Measurements from ENCODE around the gene PTPRM. TPM values are rescaled to one million over a fixed set of nuclear protein-coding genes. Genes with fewer than 3 reads are reported as not detected.

Gene PTPRM
- total and polyA plus RNA-seq, 2 of the 8 experiments (the other 6 are each of a cell fraction or from before 2014, with no cell fraction given) = 4.1 to 7.0 TPM

DNA sequence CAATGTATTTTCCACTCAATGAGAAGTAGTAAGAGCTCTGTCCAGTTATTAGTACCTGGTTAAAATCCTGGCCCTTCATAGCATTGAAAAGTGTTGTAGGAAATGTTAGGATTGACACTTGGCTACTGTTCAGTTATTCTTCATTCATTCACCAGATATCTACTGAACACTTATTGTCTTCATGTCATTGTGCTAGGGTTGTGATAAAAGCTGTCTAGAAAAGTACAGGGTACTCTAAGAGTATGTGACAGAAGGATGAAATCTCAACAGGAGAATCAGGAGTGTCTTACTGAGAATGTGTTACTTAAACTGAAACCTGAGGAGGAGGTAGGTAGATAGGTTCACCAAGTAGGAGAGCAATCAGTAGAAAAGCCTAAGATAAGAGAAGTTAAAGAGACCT lies 530.3 kb downstream of the PTPRM start:
- no peak overlapping the region for H4K8ac ChIP-seq (ENCODE audit: extremely low read depth, insufficient read depth, low read length)
- H2BK5ac ChIP-seq (ENCODE audit: low read depth, low read length) = no peak overlapping the region
- no peak overlapping the region for H2AK5ac ChIP-seq (ENCODE audit: low read depth, low read length)
- no peaks in the 10 kb centered on the region for H3K23me2 ChIP-seq (ENCODE audit: low read depth, low read length)
- DNase-seq (ENCODE audit: low read depth in 1 of 2, low spot score in 2 of 2) (no peak), FAIRE-seq (no peak)
- no peak overlapping the region for H2AFZ ChIP-seq (ENCODE audit: low read length)
- no peak overlapping the region for H4K91ac ChIP-seq (replicated peaks; ENCODE audit: insufficient read length, low read length)
- H3K14ac ChIP-seq (ENCODE audit: insufficient read length) = no peak overlapping the region
- no peak for TF ChIP-seq MAFK (IDR thresholded peaks at IDR 0.05; ENCODE audit: low read depth, low read length)
- no peak for TF ChIP-seq TAF7 (optimal IDR thresholded peaks at IDR 0.05; ENCODE audit: borderline replicate concordance, low read depth, low read length)
- TF ChIP-seq CBX5 (IDR thresholded peaks at IDR 0.05; ENCODE audit: low read depth, low read length) = no peak
- no peak for TF ChIP-seq BRCA1 (IDR thresholded peaks at IDR 0.05; ENCODE audit: low read depth, low read length)
- no peak overlapping the region for H3K23ac ChIP-seq (ENCODE audit: insufficient read length)
- no peak overlapping the region for H3K9ac ChIP-seq (replicated peaks in 1 of 4; ENCODE audit: extremely low read depth in 1 of 4, low read depth in 3 of 4, low read length in 3 of 4)
- no peak overlapping the region for H3K4me2 ChIP-seq (ENCODE audit: insufficient read depth in 1 of 2, low read depth in 2 of 2, low read length in 2 of 2)
- no peak overlapping the region for H2BK20ac ChIP-seq (ENCODE audit: low read length)
- no peak overlapping the region for H3K27ac ChIP-seq (ENCODE audit: low read depth, low read length)
- H3K4me1 ChIP-seq (replicated peaks in 1 of 4; ENCODE audit: control insufficient read depth in 3 of 4, insufficient read depth in 4 of 4, low read length in 3 of 4) = no peaks in the 10 kb centered on the region
- no peak overlapping the region for H3K56ac ChIP-seq (replicated peaks; ENCODE audit: insufficient read length, low read depth, low read length)
- ChIA-PET POLR2A (ENCODE audit: partially characterized antibody) (no interaction called here), CTCF (ENCODE audit: partially characterized antibody) (interaction anchor here (0.9 kb wide), 1 partner anchor 24 kb away, joined by 3 read pairs; no protein-coding TSS in a partner anchor)
- H4K5ac ChIP-seq (ENCODE audit: insufficient read length, low read depth, low read length) = no peak overlapping the region
- H2BK120ac ChIP-seq (replicated peaks; ENCODE audit: low read depth, low read length) = no peak overlapping the region
- H3K9me3 ChIP-seq (ENCODE audit: insufficient read depth in 2 of 2, low read depth in 1 of 2, low read length in 1 of 2) = no peaks in the 10 kb centered on the region
- H3K27me3 ChIP-seq (replicated peaks in 1 of 4; ENCODE audit: control insufficient read depth in 3 of 4, extremely low read depth in 1 of 4, insufficient read depth in 3 of 4, low read length in 3 of 4) = no peaks in the 10 kb centered on the region
- no peak overlapping the region for H3K4ac ChIP-seq (replicated peaks; ENCODE audit: insufficient read length, low read depth, low read length)
- H3K4me3 ChIP-seq (ENCODE audit: extremely low read depth in 1 of 4, insufficient read depth in 2 of 4, low read depth in 3 of 4, low read length in 4 of 4) = no peak overlapping the region
- no peak overlapping the region for H2BK12ac ChIP-seq (ENCODE audit: low read depth, low read length)
- no peaks in the 10 kb centered on the region for H3K79me2 ChIP-seq (ENCODE audit: control insufficient read depth in 1 of 2, insufficient read depth in 2 of 2, low read length in 2 of 2)
- no peaks in the 10 kb centered on the region for H3K36me3 ChIP-seq (ENCODE audit: control insufficient read depth in 2 of 4, insufficient read depth in 4 of 4, low read length in 3 of 4)
- H4K20me1 ChIP-seq (replicated peaks in 1 of 2; ENCODE audit: control insufficient read depth in 1 of 2, insufficient read depth in 2 of 2, low read length in 2 of 2) = no peaks in the 10 kb centered on the region
- no peak overlapping the region for H2BK15ac ChIP-seq (ENCODE audit: low read length)
- no peak overlapping the region for H3K18ac ChIP-seq (ENCODE audit: extremely low read depth, low read length)
- H3K79me1 ChIP-seq (ENCODE audit: low read depth, low read length) = no peaks in the 10 kb centered on the region
